UCSD-AML1 (cell line): Measurements from ENCODE around the gene B4GALT2.
A peak's percentile ranks its signal among the peaks of the same experiment; 100 is the strongest.

Experiments
- DNase-seq: peaks from one replicate; lab custom pipeline; 2025; ENCODE audit not compliant: unreplicated experiment; lab: John Stamatoyannopoulos, UW

Gene B4GALT2

DNA sequence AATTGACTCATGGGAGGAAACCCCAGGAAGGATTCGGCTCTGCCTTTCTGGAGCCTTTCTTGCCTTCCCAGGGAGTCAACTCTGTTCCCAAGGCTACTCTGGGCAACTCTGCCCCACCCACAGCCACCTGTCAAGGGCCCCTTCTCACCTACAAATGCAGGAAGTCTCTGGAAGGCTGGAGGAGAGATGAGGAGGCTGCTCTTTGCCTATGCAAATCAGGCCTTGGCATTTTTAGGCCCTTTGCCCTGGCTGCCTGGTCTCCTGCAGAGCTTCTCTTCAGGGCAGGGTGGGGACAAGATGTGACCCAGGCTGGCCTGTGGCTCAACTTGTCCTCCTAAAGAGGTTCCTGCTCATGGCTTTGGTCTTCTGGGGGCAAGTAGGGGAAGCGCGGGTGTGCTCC lies 46.8 kb downstream of the B4GALT2 start:
- DNase-seq, result no peak

DNA sequence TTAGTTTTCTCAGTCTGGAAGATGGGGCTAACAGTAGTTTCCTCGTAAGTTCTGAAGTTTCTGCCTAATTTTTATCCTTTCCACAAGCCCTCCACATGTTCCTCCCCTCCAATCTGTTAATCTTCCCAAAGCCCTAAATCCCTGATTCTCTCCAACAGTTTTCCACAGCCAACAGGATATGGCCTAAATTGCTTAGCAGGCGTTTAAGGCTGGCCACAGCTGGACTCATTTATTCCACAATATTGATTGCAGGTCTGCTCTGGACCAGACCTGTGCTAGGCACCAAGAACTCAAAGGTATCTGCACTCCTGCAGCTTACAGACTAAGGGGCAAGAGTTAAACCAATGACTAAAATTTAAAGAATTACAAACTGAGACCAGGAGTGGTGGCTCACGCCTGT lies 48.3 kb downstream of the B4GALT2 start:
- no peak for DNase-seq

DNA sequence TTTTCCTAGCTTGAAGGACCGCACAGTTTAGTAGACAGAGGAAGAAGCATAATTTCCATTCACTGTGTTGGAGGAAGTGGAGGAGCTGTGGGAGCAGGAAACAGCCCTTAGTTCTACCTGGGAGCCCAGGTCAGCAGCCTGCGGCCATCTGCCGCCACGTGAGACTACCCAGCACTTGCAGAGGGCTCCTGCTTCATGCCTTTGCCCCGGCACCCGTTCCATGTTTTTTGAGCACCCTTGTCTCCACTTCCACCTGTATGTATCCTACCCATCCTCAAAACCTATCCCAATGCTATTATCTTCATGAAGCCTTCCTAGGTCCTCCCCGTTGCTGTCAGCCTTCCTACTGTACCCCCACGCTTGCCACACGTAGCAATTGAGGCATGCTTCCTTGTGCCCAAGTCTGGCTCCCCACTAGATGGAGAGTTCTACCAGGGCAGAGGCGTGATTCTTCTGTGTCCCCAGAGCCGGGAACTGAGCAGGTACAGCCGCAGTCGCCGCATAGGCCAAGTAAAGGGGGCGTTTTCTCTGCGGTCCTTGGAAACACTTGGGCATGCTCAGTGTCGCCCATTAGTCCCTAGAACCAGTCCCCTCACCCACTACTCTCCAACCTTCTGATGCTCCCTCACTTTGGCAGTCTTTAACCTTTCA lies 50.4 kb downstream of the B4GALT2 start:
- DNase-seq, result no peak

DNA sequence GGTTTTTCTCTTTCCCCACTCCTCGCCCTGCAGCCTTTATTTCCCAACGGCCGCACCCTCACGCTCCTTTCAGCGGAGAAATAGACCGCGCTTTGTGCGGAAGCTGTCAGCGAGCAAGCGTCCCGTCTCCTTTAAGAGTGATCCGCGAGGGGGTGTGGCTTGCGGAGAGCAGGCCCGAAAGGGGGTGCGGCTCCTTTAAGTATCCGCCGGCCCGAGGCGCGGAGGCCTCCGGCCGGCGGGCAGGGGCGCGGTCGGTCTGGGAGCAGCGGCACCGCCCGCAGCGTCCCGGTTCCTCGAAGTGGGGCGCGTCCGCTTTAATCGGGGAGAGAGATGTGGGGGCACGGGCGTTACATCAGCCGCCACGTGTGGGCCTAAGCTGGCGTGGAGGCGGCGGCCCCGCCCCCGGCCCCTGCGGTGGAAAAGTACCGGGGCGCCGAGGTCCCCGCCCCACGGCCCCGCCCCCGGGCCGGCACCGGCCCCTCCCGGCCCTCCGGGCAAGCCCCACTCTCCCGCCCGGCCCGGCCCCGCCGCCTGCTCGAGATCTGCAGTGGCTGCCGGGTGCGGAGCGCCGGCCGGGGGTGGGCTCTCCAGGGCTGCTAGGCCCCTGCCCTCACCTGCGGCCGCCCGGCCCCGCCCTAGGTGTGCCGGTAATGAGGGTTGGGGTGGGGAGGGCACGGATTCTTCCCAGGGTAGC lies 51.0 kb downstream of the B4GALT2 start:
- DNase-seq, result peak; percentile 91

DNA sequence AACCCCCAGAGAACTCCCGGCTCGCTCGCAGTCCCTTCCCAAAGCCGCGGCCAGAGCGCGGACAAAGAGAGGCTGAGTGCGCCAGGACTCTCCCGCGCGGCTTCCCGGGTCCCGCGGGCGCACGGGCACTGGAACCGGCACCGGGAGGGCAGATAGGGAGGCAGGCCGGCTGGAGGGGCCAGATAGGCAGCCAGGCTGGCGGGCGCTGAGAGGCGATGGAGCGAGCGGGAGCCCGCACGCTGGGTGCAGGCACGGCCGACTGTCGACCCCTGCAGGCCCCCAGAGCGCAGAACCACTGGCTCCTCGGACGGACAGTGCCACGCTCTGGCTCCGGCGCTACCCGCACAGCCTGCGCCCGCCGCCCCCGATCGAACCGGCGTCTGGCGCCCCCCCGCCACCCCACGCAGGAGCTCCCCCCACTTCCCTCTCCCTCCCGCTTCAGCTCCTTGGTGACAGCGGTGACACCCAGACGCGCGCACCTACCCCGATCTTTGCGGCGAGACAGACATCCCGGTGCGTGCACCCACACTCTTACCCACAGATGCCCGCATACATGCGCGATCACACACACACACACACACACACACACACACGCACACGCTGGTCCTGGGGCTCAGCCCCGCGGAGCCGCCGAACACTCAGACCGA lies 51.7 kb downstream of the B4GALT2 start:
- DNase-seq, result peak; percentile 67

DNA sequence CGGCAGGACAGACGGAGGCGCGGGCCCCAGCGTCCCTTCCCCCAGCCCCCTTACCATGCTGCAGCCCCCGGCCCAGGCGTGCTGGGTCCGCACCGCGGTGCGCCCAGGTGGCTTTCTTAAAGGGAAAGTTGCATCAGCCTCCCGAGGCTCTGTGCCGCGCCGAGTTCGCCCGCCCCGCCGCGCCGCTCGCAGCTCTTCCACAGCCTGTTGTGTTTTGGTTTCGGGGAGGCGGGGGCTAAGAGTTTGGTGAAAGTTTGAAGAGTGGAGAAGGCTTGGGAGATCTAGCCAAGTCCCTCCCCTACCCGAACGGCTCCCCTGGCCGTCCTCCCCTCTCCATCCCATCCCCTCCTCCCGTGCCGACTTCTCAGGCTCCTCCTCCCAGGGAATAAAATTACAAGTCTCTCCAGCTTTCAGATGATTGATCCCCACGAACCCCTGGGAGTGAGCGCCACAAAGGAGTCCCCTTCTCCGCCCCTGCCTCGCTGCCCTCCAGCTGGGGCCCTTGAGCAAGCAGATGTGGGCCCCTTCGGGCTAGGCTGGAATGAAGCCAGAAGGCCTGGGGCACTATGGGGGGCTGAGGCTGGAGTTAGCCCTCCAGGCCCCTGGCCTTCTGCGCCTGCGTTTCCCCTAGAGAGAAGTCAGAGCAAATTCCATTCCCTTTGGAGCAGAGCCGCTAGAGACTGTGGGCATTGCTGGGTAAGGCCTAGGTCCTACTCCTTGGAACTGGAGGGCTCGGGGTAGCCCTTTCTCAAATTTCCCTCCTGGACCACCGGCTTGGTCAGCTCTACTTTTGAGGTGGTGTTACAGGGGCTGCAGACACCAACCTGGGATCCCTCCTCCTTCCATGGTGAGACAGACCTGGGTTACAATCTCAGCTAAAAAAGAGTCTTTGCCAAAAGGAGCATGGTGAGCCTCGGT lies 52.5 kb downstream of the B4GALT2 start, which contains the start of gene SLC6A9:
Gene SLC6A9, minus strand, starts transcription at position 211 of the 918 bp plus-strand sequence. CDS start 7,185 bp downstream, outside the sequence.
- no peak for DNase-seq

DNA sequence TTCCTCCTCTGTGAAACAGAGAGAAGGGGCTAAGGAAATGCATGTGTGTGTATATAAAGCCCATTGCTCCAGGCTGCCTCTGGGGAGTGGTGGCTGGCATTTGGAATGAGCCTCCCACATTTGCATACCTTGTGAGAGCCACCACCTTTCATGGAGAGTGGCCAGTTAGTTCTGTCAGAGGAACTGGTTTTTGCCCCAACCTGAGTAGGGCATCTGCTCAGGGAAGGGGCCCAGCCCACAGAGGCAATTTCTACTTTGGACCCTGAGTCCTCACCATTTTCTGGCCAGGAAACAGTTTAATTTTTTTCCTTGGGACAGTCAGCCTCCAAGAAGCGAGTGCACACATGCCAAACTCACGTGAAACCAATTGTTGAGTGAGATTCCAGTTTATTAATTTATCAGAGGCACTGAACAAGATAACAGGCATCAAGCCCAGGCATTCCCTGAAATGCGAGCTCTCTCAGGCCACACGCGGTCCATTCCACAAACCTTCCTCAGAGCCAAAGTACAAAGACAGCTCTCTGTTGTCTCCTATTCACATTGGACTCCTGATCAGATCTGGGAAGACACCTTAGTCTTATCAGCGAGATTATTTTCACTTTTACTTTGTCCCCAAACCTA lies 53.3 kb downstream of the B4GALT2 start:
- DNase-seq, result no peak

DNA sequence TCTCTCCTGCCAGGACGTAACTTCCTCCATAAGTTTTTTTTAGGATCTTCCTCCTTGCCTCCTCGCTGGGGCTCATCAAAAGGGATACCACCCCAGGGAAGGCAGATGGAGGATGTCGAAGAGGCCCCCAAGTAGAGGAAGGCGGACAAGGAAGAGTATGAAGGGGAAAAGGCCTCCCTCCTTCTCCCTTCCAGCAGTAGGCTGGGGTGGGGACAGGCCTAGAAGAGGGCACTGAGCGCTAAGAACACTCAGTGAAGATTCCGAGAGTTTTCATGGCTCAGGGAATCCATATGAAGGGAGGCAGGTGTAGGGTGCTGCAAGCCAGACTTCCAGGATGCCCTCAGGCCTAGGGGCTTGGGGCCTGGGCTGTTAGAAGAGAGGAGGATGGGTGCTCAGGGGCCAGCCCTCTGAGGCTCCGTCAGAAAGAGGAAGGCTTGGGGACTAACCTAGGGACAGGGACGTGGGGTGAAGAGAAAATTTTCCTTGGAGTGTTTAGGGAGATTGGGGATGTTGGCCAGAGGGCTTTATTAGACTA lies 54.1 kb downstream of the B4GALT2 start:
- no peak for DNase-seq

DNA sequence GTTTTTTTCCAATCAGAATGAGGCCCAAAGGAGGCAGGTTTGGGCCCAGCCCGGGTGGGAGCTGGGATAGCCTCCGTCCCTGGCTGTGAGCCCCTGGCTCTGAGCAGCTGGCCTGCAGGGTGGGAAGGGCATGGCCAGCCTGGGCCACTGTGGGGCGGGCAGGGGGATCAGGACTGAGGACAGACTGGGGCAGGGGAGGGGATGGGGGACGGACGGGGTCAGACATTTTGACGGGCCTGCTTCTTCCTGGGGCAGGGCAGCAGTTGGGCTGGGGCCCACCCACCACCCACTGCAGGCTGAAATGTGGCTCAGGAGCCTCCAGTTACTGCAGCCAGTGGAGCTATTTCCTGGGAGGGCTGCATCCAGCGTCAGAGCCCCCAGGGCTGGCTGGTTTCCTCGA lies 54.7 kb downstream of the B4GALT2 start:
- DNase-seq, result no peak

DNA sequence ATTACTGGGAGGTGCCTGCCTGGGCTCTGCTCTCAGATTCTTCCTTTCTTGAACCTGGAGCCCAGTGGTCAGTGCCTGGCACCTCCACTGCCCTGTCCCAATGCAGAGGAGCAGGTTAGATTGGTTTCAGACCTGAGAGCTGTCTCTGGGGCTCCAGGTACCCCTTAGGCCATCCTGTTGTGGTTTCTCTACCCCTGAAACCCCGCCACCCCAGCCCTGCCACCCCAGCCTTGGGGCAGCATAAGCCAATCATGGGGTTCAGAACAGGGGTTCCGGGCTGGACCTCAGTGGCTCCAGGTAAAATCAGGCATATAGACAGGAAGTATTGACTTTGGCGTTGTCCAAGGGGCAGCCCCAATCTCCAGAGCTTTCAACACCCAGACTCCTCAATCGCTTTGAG lies 55.4 kb downstream of the B4GALT2 start:
- DNase-seq, result no peak

DNA sequence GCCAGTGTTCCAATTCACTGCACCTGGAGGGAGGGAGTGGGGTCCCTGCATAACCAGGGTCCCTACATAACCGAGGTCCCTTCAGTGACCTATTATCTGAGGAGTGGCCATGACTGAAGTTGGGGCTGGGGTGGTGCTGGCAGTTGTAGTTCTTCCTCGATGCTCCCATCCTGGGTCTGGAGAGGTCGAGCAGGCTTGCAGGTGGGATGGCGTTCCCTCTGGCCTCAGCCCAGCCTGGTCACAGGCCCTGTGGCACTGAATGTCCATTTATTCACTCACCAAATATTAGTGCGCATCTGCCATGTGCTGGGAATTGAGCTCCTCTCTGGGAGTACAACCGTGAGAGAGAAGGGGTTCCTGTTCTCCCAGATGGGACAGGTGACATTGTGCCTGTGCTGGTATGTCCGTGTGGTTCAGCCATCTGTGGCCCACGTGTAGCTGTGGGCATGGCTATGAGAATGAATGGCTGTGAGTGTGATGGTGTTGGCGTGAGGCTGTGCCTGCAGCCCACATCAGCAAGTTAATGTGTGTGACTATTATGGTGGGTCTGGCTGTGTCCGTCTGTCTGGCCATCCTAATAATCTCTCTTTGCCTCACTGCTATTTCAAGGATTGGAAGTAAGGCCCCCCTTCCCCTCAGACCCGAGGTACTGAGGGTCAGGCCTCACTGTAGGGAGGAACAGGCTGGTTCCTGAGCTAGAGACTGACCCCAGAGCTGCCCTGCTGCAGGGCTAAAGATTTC lies 56.1 kb downstream of the B4GALT2 start:
- DNase-seq, result no peak

DNA sequence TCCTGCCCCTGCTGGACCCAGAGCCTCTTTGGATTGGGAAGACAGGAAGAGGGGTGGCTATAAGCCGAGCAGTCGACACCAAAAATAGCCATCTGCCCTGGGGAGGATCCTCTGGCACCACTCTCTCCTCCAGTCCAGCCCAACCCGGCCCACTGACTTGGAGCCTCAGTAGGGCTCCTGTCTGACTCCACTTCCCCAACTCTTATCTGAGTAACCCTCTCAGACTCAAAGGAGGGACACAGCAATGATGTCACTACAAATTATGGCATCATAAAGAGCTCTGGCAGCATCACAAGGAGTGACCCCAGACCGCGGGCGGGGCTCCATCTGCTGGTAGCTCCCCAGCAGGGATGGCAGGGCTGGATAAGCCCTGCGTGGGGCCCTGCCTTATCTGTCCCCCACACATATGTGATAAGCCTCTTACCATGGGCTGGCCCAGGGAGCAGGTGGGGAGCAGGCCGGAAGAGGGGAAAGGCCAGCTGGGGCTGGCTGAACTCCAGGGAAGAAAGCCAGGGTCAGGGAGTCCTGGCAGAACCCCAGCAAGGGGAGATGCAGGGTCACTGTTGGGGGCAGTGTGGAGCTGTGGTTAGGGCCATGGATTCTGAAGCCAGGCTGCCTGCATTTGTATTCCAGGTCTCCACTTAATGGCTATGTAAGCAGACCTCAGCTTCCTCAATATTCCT lies 56.9 kb downstream of the B4GALT2 start:
- DNase-seq, result peak; percentile 48

DNA sequence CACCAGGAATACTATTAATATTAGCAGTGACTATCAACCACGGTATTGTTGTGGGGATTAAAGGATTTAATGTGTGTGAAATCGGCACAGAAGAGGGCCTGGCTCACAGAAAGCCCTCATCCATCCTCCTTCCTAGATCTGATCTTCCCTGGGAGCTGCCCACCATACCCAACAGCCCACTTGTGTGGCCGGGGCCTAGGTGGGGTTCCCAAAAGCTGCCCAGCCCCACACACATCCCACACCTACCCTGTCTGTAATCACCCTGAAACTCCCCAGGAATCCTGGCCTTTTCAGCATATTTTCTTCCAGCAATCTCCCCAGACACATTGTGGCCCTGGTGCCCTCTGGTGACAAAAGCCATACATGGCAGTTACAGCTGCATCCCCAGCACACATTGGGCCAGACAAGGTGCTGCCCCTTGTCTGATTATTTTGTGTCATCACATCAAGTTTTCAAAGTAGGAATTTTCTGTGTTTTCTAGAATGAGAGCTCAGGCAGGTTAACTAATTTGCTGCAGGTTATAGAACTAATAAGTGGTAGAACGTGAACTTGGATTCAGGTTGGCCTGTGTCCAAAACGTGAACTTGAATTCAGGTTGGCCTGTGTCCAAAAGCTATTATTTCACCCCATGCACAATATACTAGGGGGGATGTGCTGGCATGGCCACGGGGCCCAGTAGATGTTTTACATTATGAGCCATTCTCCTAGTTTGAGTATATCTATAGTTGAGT lies 57.6 kb downstream of the B4GALT2 start:
- DNase-seq, result peak; percentile 61

DNA sequence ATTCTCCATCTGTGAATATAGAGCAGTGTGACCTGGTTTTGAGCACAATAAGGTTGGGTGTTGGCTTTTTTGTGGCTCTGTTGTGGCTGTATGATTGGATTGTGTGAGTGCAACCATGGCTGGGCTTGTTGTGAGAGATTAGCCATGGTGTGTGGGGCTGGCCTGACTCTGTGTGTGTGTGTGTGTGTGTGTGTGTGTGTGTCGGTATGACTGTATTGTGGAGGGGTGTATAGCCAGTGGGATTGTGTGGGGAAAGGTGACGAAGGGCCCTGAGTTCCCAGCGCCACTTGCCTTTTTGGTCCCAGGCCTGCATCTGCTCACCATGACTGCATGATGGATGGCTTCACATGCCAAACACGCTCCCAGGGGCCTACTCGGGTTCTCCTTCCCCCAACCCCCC lies 58.1 kb downstream of the B4GALT2 start:
- DNase-seq, result no peak

DNA sequence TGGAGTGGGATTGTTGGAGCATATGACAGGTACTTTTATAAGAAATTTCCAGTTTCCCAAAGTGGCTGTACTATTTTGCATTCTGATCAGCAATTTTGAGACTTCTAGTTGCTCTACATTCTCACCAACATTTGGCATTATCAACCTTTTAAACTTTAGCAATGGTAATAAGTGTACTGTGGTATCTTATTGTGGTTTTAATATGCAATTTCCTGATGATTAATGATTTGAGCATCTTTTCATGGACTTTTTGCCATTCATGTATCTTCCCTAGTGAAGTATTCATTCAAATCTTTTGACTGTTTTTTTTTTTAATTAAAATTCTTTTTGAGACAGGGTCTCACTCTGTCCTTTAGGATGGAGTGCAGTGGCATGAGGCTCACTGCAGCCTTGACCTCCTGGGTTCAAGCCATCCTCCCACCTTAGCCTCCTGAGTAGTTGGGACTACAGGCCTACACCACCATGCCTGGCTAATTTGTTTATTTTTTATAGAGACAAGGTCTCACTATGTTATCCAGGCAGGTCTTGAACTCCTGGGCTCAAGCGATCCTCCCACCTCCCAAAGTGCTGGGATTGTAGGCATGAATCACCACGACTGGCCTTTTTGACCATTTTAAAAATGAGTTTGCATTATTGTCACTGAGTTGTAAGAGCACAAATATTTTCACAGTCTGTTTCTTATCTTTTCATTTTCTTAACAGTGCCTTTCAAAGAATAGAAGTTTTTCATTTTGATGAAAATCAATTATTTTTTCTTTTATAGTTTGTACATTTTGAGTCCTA lies 60.1 kb downstream of the B4GALT2 start:
- no peak for DNase-seq

DNA sequence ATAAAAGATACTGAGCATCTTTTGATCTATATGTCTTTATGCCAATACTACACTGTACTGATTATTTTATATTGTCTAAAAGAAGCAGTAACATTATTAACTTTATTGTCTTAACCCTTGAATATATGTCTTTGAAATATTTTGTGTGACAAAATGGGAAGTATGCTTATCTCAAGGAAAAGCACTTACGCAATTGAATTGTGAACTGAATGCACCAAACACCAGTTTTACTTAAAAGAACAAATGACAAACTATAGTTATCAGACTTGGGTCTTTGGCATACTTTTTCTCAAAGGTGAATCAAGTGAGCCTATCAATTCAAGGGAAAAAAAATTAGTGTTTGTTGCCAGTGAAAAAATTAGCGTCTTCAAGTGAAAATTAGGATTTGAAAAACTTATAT lies 61.4 kb downstream of the B4GALT2 start:
- DNase-seq, result no peak
